GM19463 (cell line): Measurements from ENCODE around the gene DZIP1L.
"Not testable (repeated sequence)": the region's sequence is repeated elsewhere in the genome, so short reads cannot be mapped to it uniquely, and the experiment has no call there.

Experiments
- ATAC-seq: cut with Tn5 transposase; IDR thresholded peaks from one replicate; pipeline ENCODE4 v1.9.1; 2021; ENCODE audit warnings: mild to moderate bottlenecking, moderate library complexity; ENCODE audit not compliant: unreplicated experiment

Gene DZIP1L

GRCh38 chr3:138114988-138115971 lies at the start of gene DZIP1L:
Gene DZIP1L, minus strand, starts transcription at chr3:138115608. Its CDS starts 11,637 bp downstream, at chr3:138103971.
- ATAC-seq, result peak; percentile 87

- no peak for ATAC-seq
These were observed 49.7 kb upstream of the DZIP1L start for GRCh38 chr3:138165061-138165460.

GRCh38 chr3:138157743-138158142 lies 42.3 kb upstream of the DZIP1L start:
- no peak for ATAC-seq

GRCh38 chr3:138154534-138154933 lies 39.1 kb upstream of the DZIP1L start:
- no peak for ATAC-seq

GRCh38 chr3:138148503-138148902 lies 33.1 kb upstream of the DZIP1L start:
- no peak for ATAC-seq

- not testable (repeated sequence) for ATAC-seq
These were observed 26.8 kb upstream of the DZIP1L start for GRCh38 chr3:138142181-138142580.

GRCh38 chr3:138140940-138141339 lies 25.5 kb upstream of the DZIP1L start:
- ATAC-seq, result no peak

GRCh38 chr3:138139691-138140090 lies 24.3 kb upstream of the DZIP1L start:
- no peak for ATAC-seq

- no peak for ATAC-seq
These were observed 22.5 kb upstream of the DZIP1L start for GRCh38 chr3:138137861-138138260.

- ATAC-seq, result no peak
These were observed 20.8 kb upstream of the DZIP1L start for GRCh38 chr3:138136201-138136600.

- no peak for ATAC-seq
These were observed 20.4 kb upstream of the DZIP1L start for GRCh38 chr3:138135833-138136194.

- no peak for ATAC-seq
These were observed 19.9 kb upstream of the DZIP1L start for GRCh38 chr3:138135146-138135832.

- ATAC-seq, result no peak
These were observed 16.8 kb upstream of the DZIP1L start, which contains the start of gene A4GNT for GRCh38 chr3:138132239-138132638. Gene A4GNT, minus strand, starts transcription at chr3:138132390. Its CDS starts 1,134 bp downstream, at chr3:138131256.

GRCh38 chr3:138127636-138128365 lies 12.4 kb upstream of the DZIP1L start:
- no peak for ATAC-seq

GRCh38 chr3:138125548-138126221 lies 10.3 kb upstream of the DZIP1L start:
- ATAC-seq, result no peak

- no peak for ATAC-seq
These were observed 9.4 kb upstream of the DZIP1L start for GRCh38 chr3:138124706-138125355.

GRCh38 chr3:138124188-138124587 lies 8.8 kb upstream of the DZIP1L start:
- no peak for ATAC-seq

GRCh38 chr3:138119423-138119766 lies 4.0 kb upstream of the DZIP1L start:
- ATAC-seq, result no peak

- peak; percentile 57 for ATAC-seq
These were observed 3.4 kb upstream of the DZIP1L start for GRCh38 chr3:138118612-138119422.
